Left ventricle myocardium inferior (tissue), 1 donor: Measurements from ENCODE around the gene DISP2. TPM values are rescaled to one million over a fixed set of nuclear protein-coding genes. Genes with fewer than 3 reads are reported as not detected.

ENCODE experiments used
- DNase-seq: peaks from one replicate; pipeline ENCODE4 v3.0.0-alpha.2; 2020
- H3K27ac ChIP-seq: fragments of 200-600 bp; replicated peaks from 2 replicates; pipeline ENCODE4 v1.8.0; 2021
- H3K27me3 ChIP-seq: fragments of 200-600 bp; 2 replicates; pipeline ENCODE4 v1.8.0; 2021; ENCODE audit warnings: low read depth
- H3K36me3 ChIP-seq: fragments of 200-600 bp; 2 replicates; pipeline ENCODE4 v1.8.0; 2021
- H3K4me1 ChIP-seq: fragments of 200-600 bp; 2 replicates; pipeline ENCODE4 v1.8.0; 2021
- H3K4me3 ChIP-seq: fragments of 200-600 bp; 2 replicates; pipeline ENCODE4 v1.8.0; 2021; ENCODE audit warnings: mild to moderate bottlenecking, moderate library complexity
- H3K9me3 ChIP-seq: fragments of 200-600 bp; replicated peaks from 2 replicates; pipeline ENCODE4 v1.8.0; 2021
- CTCF ChIP-seq: fragments of 200-600 bp; IDR thresholded peaks from 2 replicates; pipeline ENCODE4 v1.8.0; 2021; ENCODE audit warnings: antibody characterized with exemption, mild to moderate bottlenecking, borderline replicate concordance
- intact Hi-C: fragments of 100-400 bp; cut with micrococcal nuclease; formaldehyde crosslinking; loops from one replicate; pipeline ENCODE4 v1.11.0; 2022
- total RNA-seq: library from RNA; stranded (reverse); fragmentation: NEBNext Ultra II Directional; extraction: Animal tissue kit (Norgen Biotek cat#: 25700); gene quantifications from one replicate; pipeline ENCODE4 v1.2.1, GENCODE V29; 2021
- donor health status: DM: no; HTN: yes; CAD: no; lungs with severe emphysema.

DISP2 gene
- total RNA-seq, 1 donor from 2014 or later = 3.0 TPM

- peaks cover 42% of the 10 kb centered on the region for H3K36me3 ChIP-seq
These were observed 35.2 kb downstream of the DISP2 start for GRCh38 chr15:40392986-40393948.

GRCh38 chr15:40397688-40398412 lies 39.8 kb downstream of the DISP2 start:
- H3K9me3 ChIP-seq = no peaks in the 10 kb centered on the region
- TF ChIP-seq CTCF = no peak
- peak overlapping the region; percentile 42 for H3K27ac ChIP-seq
- no peak for DNase-seq
- peaks cover 4% of the 10 kb centered on the region for H3K4me1 ChIP-seq
- H3K27me3 ChIP-seq = no peaks in the 10 kb centered on the region
- H3K36me3 ChIP-seq = peaks cover 15% of the 10 kb centered on the region
- H3K4me3 ChIP-seq = no peak overlapping the region
- intact Hi-C loops = no loop called here

More at GRCh38 chr15:40392986-40393948, 35.2 kb downstream of the DISP2 start:
- H3K4me1 ChIP-seq = peaks cover 4% of the 10 kb centered on the region
- no peak for TF ChIP-seq CTCF
- no peak for DNase-seq
- no peak overlapping the region for H3K27ac ChIP-seq
- no peaks in the 10 kb centered on the region for H3K27me3 ChIP-seq
- no peak overlapping the region for H3K4me3 ChIP-seq
- intact Hi-C loops = no loop called here
- H3K9me3 ChIP-seq = no peaks in the 10 kb centered on the region

GRCh38 chr15:40398413-40398873 lies 40.4 kb downstream of the DISP2 start:
- no peak overlapping the region for H3K27ac ChIP-seq
- no peak overlapping the region for H3K4me3 ChIP-seq
- H3K27me3 ChIP-seq = no peaks in the 10 kb centered on the region
- H3K4me1 ChIP-seq = peaks cover 4% of the 10 kb centered on the region
- peaks cover 9% of the 10 kb centered on the region for H3K36me3 ChIP-seq
- intact Hi-C loops = no loop called here
- H3K9me3 ChIP-seq = no peaks in the 10 kb centered on the region
- DNase-seq = no peak
- no peak for TF ChIP-seq CTCF

GRCh38 chr15:40399370-40399769 lies 41.4 kb downstream of the DISP2 start:
- H3K4me3 ChIP-seq = no peak overlapping the region
- no peaks in the 10 kb centered on the region for H3K36me3 ChIP-seq
- DNase-seq = no peak
- peaks cover 4% of the 10 kb centered on the region for H3K4me1 ChIP-seq
- intact Hi-C loops = no loop called here
- no peak for TF ChIP-seq CTCF
- no peaks in the 10 kb centered on the region for H3K27me3 ChIP-seq
- H3K9me3 ChIP-seq = no peaks in the 10 kb centered on the region
- H3K27ac ChIP-seq = no peak overlapping the region

- no peaks in the 10 kb centered on the region for H3K27me3 ChIP-seq
- DNase-seq = peak; percentile 95
- intact Hi-C loops = no loop called here
- peaks cover 32% of the 10 kb centered on the region for H3K36me3 ChIP-seq
- H3K4me1 ChIP-seq = peaks cover 28% of the 10 kb centered on the region
- no peak for TF ChIP-seq CTCF
- peak within 1 kb of the TSS; percentile 84 for H3K27ac ChIP-seq
- H3K9me3 ChIP-seq = no peaks in the 10 kb centered on the region
- H3K4me3 ChIP-seq = peak within 1 kb of the TSS; percentile 84
These were observed 47.7 kb downstream of the DISP2 start, which contains the start of gene IVD for GRCh38 chr15:40405501-40406381. IVD (plus strand) TSS chr15:40405795; CDS start chr15:40405828, 33 bp downstream.
